IMR-90 (cell line): ENCODE results near the gene MYCBP. TPM values are rescaled to one million over a fixed set of nuclear protein-coding genes. Genes with fewer than 3 reads are reported as not detected.

ENCODE experiments used
- ATAC-seq: fragments of 200-7000 bp; cut with Tn5 transposase; 2 replicates; pipeline ENCODE4 v1.9.1; 2020; ENCODE audit warnings: low read depth, mild to moderate bottlenecking, moderate library complexity
- BruUV-seq: library from RNA; stranded (reverse); fragments of 400-500 nt; replicated peaks from 2 replicates; lab custom pipeline; 2021; lab: Mats Ljungman, UMichigan
- CTCF ChIA-PET: fragments of 300-600 bp; formaldehyde crosslinking; extraction: SDS; loops from one replicate; lab custom pipeline; 2021; ENCODE audit warnings: antibody characterized with exemption; lab: Yijun Ruan, JAX
- POLR2A ChIA-PET: fragments of 300-600 bp; sonication (Branson Sonifier 250); formaldehyde crosslinking; loops from one replicate; lab custom pipeline; 2022; ENCODE audit warnings: antibody characterized with exemption; ENCODE audit not compliant: unreplicated experiment; lab: Charles Lee
- DNase-seq: peaks from one replicate; pipeline ENCODE4 v3.0.0; 2013
- H2AFZ ChIP-seq: replicated peaks from 2 replicates; pipeline ENCODE3; 2013; ENCODE audit warnings: low read length, mild to moderate bottlenecking; ENCODE audit not compliant: poor library complexity
- H2AK5ac ChIP-seq: 2 replicates; pipeline ENCODE4 v1.6.1; 2013; ENCODE audit warnings: low read depth, low read length, inconsistent platforms
- H2AK9ac ChIP-seq: replicated peaks from 2 replicates; pipeline ENCODE3; 2013; ENCODE audit warnings: mild to moderate bottlenecking, low read depth, low read length, moderate library complexity; ENCODE audit not compliant: poor library complexity
- H2BK120ac ChIP-seq: 2 replicates; pipeline ENCODE4 v1.6.1; 2013; ENCODE audit warnings: low read depth, low read length, inconsistent platforms
- H2BK15ac ChIP-seq: 3 replicates; pipeline ENCODE4 v1.6.1; 2013; ENCODE audit warnings: low read depth, low read length, inconsistent platforms
- H2BK20ac ChIP-seq: 2 replicates; pipeline ENCODE4 v1.6.1; 2013; ENCODE audit warnings: low read depth, mild to moderate bottlenecking, inconsistent platforms, low read length, moderate library complexity
- H2BK5ac ChIP-seq: 2 replicates; pipeline ENCODE4 v1.6.1; 2013; ENCODE audit warnings: mild to moderate bottlenecking, low read depth, low read length, inconsistent platforms; ENCODE audit not compliant: poor library complexity, severe bottlenecking
- H3K14ac ChIP-seq: replicated peaks from 2 replicates; pipeline ENCODE4 v1.6.1; 2013; ENCODE audit warnings: low read depth, low read length, inconsistent platforms
- H3K18ac ChIP-seq: 2 replicates; pipeline ENCODE4 v1.6.1; 2013; ENCODE audit warnings: low read depth, low read length, control low read depth
- H3K23ac ChIP-seq: 2 replicates; pipeline ENCODE4 v1.6.1; 2013; ENCODE audit warnings: low read depth, low read length, inconsistent platforms
- H3K27ac ChIP-seq: 2 replicates; pipeline ENCODE4 v1.5.1; 2013; ENCODE audit warnings: mild to moderate bottlenecking, control low read depth, low read length; ENCODE audit not compliant: insufficient read depth
- H3K27me3 ChIP-seq: 2 replicates; pipeline ENCODE4 v1.6.1; 2013; ENCODE audit warnings: low read length; ENCODE audit not compliant: control insufficient read depth, insufficient read depth
- H3K36me3 ChIP-seq: 2 replicates; pipeline ENCODE4 v1.6.1; 2013; ENCODE audit warnings: low read length, mixed read lengths; ENCODE audit not compliant: control insufficient read depth, insufficient read depth
- H3K4ac ChIP-seq: 2 replicates; pipeline ENCODE4 v1.6.1; 2013; ENCODE audit warnings: low read depth, low read length, inconsistent platforms
- H3K4me1 ChIP-seq: 2 replicates; pipeline ENCODE4 v1.6.1; 2013; ENCODE audit warnings: low read length, mixed read lengths; ENCODE audit not compliant: control insufficient read depth, insufficient read depth
- H3K4me2 ChIP-seq: 2 replicates; pipeline ENCODE4 v1.6.1; 2013; ENCODE audit warnings: low read depth, mild to moderate bottlenecking, control low read depth, low read length, moderate library complexity
- H3K4me3 ChIP-seq: 2 replicates; pipeline ENCODE4 v1.5.1; 2013; ENCODE audit warnings: low read depth, mild to moderate bottlenecking, control low read depth, low read length, moderate library complexity; ENCODE audit not compliant: insufficient read depth
- H3K56ac ChIP-seq: 2 replicates; pipeline ENCODE4 v1.6.1; 2013; ENCODE audit warnings: low read length, inconsistent platforms; ENCODE audit not compliant: insufficient read depth; ENCODE audit errors: extremely low read depth
- H3K79me1 ChIP-seq, 2 experiments: 2 replicates each; pipeline ENCODE4 v1.6.1; 2013; ENCODE audit warnings: low read length in 2 of 2, inconsistent platforms in 1 of 2, low read depth in 1 of 2
- H3K9ac ChIP-seq: 2 replicates; pipeline ENCODE4 v1.6.1; 2013; ENCODE audit warnings: low read depth, low read length, control low read depth
- H3K9me1 ChIP-seq: 2 replicates; pipeline ENCODE4 v1.6.1; 2013; ENCODE audit warnings: low read length, inconsistent platforms; ENCODE audit not compliant: insufficient read depth
- H3K9me3 ChIP-seq: 2 replicates; pipeline ENCODE4 v1.6.1; 2013; ENCODE audit warnings: low read length; ENCODE audit not compliant: control insufficient read depth, insufficient read depth
- H4K20me1 ChIP-seq: 2 replicates; pipeline ENCODE4 v1.6.1; 2013; ENCODE audit warnings: low read length, inconsistent platforms; ENCODE audit not compliant: insufficient read depth
- H4K5ac ChIP-seq: 2 replicates; pipeline ENCODE4 v1.6.1; 2013; ENCODE audit warnings: mild to moderate bottlenecking, low read depth, low read length, control low read depth
- H4K8ac ChIP-seq, 2 experiments: 2 replicates each; pipeline ENCODE4 v1.6.1; 2013; ENCODE audit warnings: low read depth in 2 of 2, low read length in 2 of 2, control low read depth in 1 of 2, inconsistent platforms in 1 of 2
- H4K91ac ChIP-seq: 2 replicates; pipeline ENCODE4 v1.6.1; 2013; ENCODE audit warnings: low read depth, low read length, inconsistent platforms; ENCODE audit not compliant: insufficient read depth
- MXI1 ChIP-seq: IDR thresholded peaks from 2 replicates; pipeline ENCODE4 v1.6.1; 2012; ENCODE audit warnings: low read depth, mild to moderate bottlenecking, low read length, moderate library complexity, borderline replicate concordance
- NFE2L2 ChIP-seq: fragments of 150-350 bp; IDR thresholded peaks from 2 replicates; pipeline ENCODE4 v1.6.1; 2016; ENCODE audit warnings: low read depth, mild to moderate bottlenecking, low read length
- USF2 ChIP-seq: fragments of 150-350 bp; IDR thresholded peaks from 2 replicates; pipeline ENCODE4 v1.6.1; 2017; ENCODE audit warnings: mild to moderate bottlenecking, antibody characterized with exemption, low read length, low read depth
- WGBS, 2 experiments: methylation state at CpG; one replicate each; pipeline versions ENCODE4 v1.1.5 to v1.1.7; 2013; ENCODE audit warnings: missing lambda C conversion rate in 2 of 2; ENCODE audit not compliant: insufficient read length in 1 of 2; ENCODE audit errors: extremely low coverage in 2 of 2; 5-methylcytosine and 5-hydroxymethylcytosine counted together
- dilution Hi-C: fragments of 300-500 bp; cut with HindIII; formaldehyde crosslinking; loops from one replicate; pipeline ENCODE4 v1.14.3; 2018; ENCODE audit warnings: low sequenced_read_pairs; ENCODE audit not compliant: unreplicated experiment
- in situ Hi-C: fragments of 300-500 bp; cut with MboI; formaldehyde crosslinking; loops from 3 replicates; pipeline ENCODE4 v1.14.3; 2019; ENCODE audit warnings: low sequenced_read_pairs, inconsistent platforms, mixed read lengths
- intact Hi-C: fragments of 100-400 bp; cut with micrococcal nuclease; formaldehyde crosslinking; loops from 2 replicates; pipeline ENCODE4 v1.10.0; 2022
- polyA plus RNA-seq, 3 experiments: library from polyadenylated mRNA; depleted of rRNA; stranded (reverse); fragments of >200 nt; gene quantifications; 2 replicates each; pipeline ENCODE4 v1.2.3, GENCODE V29; 2012; ENCODE audit warnings: low replicate concordance in 1 of 3
- total RNA-seq: library from RNA; depleted of rRNA; stranded (reverse); fragments of >200 nt; gene quantifications from 2 replicates; pipeline ENCODE4 v1.2.3, GENCODE V29; 2012

The MYCBP gene
- total and polyA plus RNA-seq, 2 of the 4 experiments (the other 2 are of a cell fraction), result 9.9 to 11.9 TPM

GRCh38 chr1:38919130-38919529, 46.0 kb upstream of the MYCBP start:
- no peaks in the 10 kb centered on the region for H3K27me3 ChIP-seq
- no CpG with 5 or more reads among the region's 3 CpGs for WGBS, 2 experiments
- no peak overlapping the region for H2BK5ac ChIP-seq
- no peaks in the 10 kb centered on the region; the same call in 1 of the 2 replicates for H3K9me1 ChIP-seq
- ATAC-seq (no peak), DNase-seq (no peak)
- in situ Hi-C loops, result no loop called here
- intact Hi-C loops, result no loop called here
- H3K4me2 ChIP-seq, result no peak overlapping the region
- TF ChIP-seq USF2 (no peak), NFE2L2 (no peak), MXI1 (no peak)
- no peak overlapping the region for H2AK5ac ChIP-seq
- no peak overlapping the region for H3K14ac ChIP-seq
- no peaks in the 10 kb centered on the region for H3K9me3 ChIP-seq
- H3K4me1 ChIP-seq, result no peaks in the 10 kb centered on the region
- H2BK20ac ChIP-seq, result no peak overlapping the region
- no peak overlapping the region for H4K5ac ChIP-seq
- H3K4ac ChIP-seq, result no peak overlapping the region
- H3K23ac ChIP-seq, result no peak overlapping the region
- H2AFZ ChIP-seq, result no peak overlapping the region
- H3K18ac ChIP-seq, result no peak overlapping the region
- dilution Hi-C loops, result no loop called here
- no peak overlapping the region for H4K8ac ChIP-seq
- no peak overlapping the region for H3K4me3 ChIP-seq
- H3K9ac ChIP-seq, result no peak overlapping the region
- no peak overlapping the region for H3K56ac ChIP-seq
- ChIA-PET CTCF (interaction anchor here (1.1 kb wide), 1 partner anchor 10 kb away, joined by 3 read pairs; no protein-coding TSS in a partner anchor), POLR2A (no interaction called here)
- no peaks in the 10 kb centered on the region; the same call in 1 of the 2 replicates for H3K36me3 ChIP-seq
- no peak overlapping the region for H4K91ac ChIP-seq
- no peaks in the 10 kb centered on the region for H4K20me1 ChIP-seq
- no peak overlapping the region for H2AK9ac ChIP-seq
- BruUV-seq, result no TSS peak
- no peak overlapping the region for H2BK15ac ChIP-seq
- H3K27ac ChIP-seq, result no peak overlapping the region
- H3K79me1 ChIP-seq, result no peaks in the 10 kb centered on the region
- no peak overlapping the region for H2BK120ac ChIP-seq
